DMS 273 (cell line): Measurements from ENCODE around the gene PARP1.
"Not testable (repeated sequence)": the region's sequence is repeated elsewhere in the genome, so short reads cannot be mapped to it uniquely, and the experiment has no call there.

Source experiments
- DNase-seq: peaks from one replicate; lab custom pipeline; 2025; ENCODE audit not compliant: unreplicated experiment; lab: John Stamatoyannopoulos, UW

Gene PARP1

DNA sequence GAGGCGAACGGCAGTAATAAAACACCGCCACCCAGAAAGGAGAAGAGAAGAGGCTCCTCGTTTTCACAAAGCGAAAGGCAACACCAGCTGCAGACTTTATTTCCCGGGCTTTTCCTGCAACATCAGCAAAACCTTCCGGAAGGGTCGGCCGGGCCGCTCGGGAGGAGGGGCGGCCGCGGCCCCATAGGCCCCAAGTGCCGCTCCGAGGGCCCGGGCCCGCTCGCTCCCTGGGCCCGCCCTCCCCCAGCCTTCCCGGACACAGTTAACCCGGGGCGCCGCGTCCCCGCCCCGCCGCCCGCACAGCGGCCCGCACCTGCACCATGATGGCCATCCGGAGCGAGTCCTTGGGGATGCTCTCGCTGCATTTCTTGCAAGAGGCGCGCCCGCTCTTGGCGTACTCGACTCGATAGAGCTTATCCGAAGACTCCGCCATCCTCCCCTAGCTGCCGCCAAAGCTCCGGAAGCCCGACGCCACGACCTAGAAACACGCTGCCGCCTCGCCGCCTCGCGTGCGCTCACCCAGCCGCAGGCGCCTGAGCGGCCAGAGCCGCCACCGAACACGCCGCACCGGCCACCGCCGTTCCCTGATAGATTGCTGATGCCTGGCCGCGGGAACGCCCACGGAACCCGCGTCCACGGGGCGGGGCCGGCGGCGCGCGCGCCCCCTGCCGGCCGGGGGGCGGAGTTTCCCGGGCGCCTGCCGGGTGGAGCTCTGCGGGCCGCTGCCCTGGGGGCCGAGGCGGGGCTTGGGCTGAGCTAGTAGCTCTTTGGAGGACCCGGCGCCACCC is at the start of gene PARP1:
Gene PARP1, minus strand, starts transcription at position 597 of the 788 bp plus-strand sequence. Its CDS starts 164 bp downstream, at position 433.
- DNase-seq = peak; percentile 96

DNA sequence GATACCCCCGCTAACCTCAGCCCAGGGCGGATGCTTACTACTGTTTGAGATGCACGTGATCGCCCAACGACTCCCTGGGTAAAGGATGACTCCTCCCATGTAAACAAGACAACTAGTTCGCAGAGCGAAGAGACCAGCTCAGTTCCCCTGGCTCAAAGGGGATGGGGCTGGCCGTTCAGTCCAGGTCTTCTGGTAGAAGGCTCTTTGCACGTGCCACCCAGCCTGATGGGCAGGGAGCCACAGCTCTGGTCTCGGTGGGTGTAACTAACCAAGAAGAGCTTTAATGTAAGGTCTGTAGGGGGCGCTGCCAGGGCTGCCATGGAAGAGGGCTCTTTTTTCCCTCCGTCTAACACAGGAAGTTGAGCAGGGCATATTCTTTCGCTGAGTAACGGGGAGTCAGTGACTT is 49.4 kb upstream of the PARP1 start:
- DNase-seq = peak; percentile 45

DNA sequence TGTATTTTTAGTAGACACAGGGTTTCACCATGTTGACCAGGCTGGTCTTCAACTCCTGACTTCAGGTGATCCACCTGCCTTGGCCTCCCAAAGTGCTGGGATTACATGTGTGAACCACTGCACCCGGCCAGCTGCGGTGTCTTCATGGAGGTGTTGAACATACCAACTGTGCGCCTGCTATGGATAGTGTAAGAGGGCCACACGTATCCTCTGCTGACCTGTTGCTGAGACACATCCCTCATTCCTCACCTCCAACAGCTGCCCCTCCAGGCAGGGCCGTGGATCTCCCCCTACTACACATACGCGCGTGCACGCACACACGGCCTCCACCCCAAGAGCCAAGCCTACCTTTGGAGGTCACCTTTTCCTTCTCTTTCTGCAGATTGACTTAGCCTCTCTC is 48.0 kb upstream of the PARP1 start:
- DNase-seq = no peak

DNA sequence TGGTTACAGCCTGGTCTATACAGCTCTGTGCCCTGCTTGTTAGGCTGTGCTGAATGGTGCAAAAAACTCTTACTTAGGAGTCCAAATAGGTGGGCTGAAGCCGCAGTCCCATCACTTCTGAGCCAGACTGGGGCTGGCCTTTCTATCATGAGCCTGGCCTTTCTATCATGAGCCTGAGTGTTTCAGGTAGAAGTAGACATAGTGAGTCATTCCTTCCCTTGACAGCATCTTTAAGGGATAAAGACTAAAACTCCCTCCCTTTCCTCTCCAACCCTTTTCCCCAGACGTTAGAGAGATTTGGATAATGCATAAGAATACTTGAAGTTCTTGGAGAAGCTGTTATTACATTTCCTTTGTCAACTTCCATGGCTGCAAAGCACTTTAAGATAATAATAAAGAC is 46.5 kb upstream of the PARP1 start:
- no peak for DNase-seq

DNA sequence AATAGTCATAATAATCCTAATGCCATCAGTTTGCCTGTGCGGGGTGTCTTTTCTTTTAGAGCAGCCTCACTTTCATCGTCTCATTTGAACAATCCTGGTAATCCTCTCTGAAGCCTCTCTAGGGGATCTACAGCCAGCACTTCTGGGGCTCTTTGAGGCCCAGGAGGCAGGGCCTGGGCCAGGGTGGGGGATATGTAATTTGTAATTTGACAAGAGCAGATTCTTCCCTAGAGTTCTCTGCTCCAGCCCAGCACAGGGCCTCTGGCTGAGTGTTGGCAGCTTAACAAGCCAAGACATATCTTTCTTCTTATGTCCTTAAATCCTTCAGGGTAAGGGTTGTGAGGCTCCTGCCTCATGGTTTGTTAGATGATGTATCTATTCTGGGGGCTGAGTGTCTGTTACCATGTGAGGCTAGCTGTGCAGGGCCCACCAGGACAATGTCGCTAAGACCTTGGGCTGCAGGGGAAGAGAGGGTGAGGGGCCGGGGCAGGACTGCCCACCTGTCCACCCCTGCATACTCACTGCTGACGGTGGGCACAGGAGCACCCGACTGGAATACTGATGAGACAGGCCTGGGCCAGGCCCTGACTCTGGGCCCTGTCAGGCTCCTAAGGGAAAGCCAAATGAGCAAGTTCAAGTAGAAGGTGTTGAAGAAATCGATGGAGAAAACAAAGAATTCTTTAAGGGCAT is 45.3 kb upstream of the PARP1 start:
- DNase-seq = no peak

DNA sequence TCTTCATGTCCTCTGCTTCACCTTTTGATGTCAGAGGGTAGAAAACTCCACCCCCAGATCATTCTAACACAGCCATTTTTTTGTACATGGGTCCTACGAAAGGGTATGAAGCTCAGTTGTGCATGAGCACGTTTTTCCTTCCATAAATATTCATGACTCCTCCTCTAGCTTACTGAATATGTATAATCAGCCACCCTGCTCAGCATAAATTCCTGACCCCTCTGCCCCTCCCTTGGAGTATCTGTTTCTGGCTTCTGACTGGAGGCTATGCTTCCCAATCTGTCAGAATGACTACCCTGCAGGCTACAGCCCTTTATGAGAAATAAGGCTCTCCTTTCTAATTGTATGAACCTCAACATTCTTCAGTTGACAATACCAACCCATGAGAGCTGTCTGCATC is 42.8 kb upstream of the PARP1 start:
- DNase-seq = no peak

DNA sequence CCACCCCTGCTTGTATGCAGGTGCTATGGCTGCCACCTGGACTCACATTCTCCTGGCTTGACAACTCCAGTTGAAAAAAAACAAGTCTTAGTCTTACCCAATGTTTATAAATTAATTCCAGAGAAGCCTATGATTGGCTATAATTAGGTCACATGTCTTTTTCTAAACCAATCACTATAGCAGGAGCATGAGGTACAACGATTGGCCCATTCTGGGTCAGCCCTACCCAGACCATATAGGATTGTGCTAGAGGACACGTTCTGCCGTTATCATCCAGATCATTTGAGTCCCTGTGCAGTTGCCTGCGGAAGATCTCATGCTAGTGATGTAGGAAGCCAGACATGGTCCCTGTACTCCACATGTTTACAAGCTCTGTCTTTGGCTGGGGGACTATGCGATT is 41.9 kb upstream of the PARP1 start:
- DNase-seq = no peak

DNA sequence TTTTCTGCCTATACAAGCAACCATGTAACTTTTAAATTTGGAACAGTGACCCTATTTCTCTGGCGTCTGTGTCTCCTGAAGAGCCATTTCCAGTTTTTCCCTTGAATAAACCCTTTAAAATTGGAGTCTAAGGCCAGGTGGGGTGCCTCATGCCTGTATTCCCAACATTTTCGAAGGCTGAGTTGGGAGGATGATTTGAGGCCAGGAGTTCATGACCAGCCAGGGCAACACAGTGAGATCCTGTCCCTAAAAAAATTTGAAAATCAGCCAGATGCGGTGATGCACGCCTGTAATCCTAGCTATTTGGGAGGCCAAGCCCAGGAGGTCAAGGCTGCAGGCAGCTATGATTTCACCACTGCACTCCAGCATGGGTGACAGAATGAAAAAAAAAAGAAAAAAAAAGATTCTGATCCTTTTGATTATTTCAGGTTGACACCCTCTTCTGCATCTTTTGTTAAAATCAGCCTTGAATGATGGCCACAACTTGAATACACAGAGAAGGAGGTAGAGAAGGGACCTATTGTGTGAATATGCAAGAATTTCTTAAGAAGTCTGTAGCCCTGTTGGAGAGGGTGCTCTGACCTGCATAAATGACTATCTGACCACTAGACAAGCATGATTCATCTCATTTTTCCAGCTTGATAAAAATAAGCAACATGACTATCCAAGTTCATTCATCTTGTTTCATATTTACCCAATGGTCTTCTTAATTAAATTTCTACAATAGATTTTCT is 40.2 kb upstream of the PARP1 start:
- DNase-seq = no peak

DNA sequence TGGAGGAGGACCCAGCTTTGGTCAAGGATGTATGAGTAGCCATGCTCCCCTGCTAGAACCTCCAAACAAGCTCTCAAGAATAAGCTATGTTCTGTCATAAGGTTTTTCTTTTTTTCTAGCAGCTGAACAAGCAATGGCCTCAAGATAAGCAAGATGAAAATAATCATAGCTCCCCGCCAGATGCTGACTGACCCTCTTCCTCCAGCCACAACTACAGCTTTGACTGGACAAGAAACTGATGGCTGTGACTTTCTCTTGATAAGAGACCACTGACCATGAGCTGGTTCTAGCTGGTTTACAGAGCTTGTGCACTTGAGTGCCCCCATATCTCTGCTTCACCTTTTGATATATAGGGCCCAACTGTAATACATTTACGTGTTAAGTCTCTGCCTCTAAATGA is 38.2 kb upstream of the PARP1 start:
- DNase-seq = no peak

DNA sequence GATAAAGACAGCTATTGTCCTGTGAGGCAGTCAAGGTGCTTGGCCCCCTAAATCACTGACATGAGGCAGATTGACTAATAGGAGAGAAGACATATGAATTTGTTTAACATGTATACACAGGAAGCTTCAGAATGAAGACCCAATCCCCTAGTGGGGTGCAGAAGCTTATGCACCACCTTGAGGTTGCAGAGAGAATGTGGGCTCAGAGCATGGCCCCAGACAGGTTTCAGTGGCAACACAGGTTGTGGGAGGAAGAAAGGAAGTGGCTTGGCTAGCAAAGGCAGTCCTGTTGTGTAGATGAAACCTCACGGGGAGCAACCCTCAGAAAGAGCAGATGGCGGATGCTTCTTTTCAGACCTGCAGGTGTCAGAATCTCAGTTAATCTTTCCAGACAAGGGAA is 37.0 kb upstream of the PARP1 start:
- peak; percentile 18 for DNase-seq

DNA sequence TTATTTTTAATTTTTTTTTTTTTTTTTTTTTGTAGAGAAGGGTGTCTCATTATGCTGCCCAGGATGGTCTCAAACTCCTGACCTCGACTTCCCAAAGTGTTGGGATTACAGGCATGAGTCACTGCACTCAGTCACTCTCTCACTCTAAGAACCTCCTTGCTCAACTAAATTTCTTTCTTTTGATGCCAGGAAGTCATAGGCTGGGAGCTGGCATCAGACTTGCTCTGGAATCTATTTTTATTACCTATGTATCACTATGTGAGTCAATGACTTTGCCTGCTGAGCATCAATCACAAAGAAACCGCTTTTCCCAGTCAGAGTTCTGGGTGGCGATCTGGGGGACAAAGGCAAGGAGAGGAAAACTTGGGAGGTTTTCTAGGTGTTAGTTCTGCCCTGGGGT is 35.5 kb upstream of the PARP1 start:
- no peak for DNase-seq

DNA sequence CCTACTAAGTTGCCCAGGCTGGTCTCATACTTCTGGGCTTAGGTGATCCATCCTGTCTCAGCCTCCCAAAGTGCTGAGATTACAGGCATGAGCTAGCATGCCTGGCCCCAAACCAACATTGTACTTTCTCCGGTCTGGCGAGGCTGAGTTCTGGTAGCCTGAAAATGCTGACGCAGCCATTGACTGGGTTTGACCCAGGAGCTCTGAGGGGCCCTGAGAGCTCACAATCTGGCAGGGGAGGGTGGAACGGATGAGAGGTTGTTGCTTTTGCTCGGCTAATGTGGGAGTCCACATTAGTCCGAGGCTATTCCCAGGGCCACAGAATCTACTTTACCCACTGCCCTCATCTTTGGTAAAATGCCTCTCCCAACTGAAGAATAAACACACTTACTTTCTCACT is 35.1 kb upstream of the PARP1 start:
- DNase-seq = no peak

DNA sequence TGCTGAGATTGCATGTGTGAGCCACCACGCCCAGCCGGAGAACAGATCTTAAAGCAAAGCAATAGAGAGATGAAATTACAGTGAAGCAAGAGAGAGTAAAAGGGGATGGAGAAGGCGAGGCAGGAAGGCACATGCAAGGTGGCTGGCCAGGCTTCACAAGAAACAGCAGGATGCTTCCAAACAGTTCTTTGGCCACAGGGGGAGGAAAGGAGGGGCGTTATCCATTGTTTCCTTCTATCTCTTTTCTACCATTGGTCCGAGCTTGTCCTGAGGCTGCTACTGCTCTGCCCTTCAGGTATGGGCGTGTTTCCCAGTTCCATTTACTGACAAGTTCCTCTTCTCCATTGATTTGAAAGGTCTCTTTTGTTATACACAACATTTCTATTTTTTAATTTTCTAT is 33.7 kb upstream of the PARP1 start:
- no peak for DNase-seq

DNA sequence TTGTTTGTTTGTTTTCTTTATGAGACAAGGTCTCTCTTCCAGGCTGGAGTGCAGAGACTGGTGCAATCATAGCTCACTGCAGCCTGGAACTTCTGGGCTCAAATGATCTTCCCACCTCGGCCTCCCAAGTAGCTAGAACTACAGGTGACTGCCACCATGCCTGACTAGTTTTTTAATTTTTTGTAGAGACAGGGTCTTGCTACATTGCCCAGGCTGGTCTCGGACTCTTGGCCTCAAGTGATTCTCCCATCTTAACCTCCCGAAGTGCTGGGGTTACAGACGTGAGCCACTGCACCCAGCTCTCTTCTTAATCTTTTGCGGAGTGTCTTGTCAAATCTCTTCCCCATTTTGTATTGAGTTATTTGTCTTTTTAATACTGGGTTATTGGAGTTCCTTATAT is 32.6 kb upstream of the PARP1 start:
- DNase-seq = no peak

DNA sequence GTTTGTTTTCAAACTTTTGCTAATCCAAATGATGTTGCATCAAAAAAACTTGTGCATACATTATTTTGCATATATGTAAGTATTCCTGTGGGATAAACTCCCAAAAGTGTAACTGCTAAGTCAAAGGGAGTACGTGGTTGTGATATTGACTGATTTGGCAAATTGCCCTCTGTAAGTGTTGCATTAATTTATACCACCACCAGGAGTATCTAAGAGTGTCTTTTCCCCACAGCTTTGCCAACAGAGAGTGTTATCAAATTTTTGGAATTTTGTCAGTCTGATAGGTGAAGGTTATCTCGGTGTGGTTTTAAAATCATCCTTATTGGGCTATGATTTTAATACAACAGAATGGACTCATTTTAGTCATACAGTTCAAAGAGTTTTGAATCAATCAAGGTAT is 30.1 kb upstream of the PARP1 start:
- DNase-seq = peak; percentile 74

DNA sequence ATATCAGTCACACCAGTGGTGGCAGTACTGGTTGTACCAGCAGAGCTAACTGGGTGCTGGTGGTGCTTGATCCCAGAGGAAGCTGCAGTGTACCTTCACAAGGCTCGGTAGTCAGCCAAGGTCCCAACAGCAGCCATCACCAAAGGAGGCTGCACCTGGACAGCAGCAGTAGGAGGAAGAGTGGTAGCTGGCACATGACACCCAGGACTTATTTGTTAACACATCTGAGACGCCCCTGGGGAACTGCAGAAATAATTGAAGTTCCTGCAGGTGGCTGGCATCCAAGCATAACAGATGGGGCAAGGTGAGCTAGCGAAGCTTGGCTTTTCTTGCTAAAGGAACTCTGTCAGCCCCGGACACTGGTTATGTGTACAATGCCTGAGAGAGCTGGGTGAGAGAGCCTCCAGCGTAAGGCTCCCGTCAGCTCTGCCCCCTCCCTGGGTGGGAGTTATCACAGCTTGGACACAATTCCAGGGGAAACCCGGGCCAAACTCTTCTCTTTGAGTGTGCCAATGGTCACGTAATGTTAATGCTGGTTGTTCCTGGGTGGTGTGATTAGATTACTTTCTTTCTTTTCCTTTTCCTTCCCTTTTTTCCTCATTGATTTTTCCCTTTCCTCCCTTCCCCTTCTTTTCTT is 29.1 kb upstream of the PARP1 start:
- DNase-seq = peak; percentile 89

DNA sequence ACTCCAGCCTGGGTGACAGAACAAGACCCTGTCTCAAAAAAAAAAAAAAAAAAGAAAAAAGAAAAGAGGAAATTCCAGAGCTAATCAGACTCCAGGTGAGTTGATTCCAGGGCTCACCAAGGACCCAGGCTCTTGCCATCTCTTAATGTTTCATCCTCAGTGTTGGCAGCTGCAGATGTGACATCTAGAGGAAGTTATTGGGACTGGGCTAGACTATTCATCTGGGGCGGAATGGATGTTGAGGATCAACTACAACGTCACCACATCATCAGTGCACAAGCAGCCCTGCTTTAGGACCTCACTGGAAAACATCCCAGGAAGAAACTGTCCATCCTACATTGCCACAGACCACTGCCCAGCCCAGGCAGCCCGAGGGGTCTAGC is 28.6 kb upstream of the PARP1 start:
- DNase-seq = peak; percentile 36

DNA sequence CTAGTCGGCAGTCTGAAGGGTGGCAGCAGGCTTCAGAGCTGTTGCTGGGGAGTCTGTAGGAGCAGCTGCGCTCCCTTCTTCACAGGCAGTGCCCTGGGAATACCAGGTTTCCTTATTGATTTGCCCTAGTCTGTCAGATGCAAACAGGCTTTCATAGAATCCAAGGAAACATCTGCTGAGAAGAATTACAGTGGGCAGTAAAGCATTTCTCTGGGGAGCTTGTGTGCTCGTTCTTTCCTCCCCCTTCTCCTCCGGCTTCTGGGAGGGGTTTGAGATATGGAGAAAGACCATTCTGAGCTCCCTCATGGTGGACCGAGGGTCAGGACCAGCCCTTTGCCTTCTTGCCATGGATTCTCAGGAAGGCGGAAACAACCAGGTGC is 25.4 kb upstream of the PARP1 start:
- peak; percentile 74 for DNase-seq

DNA sequence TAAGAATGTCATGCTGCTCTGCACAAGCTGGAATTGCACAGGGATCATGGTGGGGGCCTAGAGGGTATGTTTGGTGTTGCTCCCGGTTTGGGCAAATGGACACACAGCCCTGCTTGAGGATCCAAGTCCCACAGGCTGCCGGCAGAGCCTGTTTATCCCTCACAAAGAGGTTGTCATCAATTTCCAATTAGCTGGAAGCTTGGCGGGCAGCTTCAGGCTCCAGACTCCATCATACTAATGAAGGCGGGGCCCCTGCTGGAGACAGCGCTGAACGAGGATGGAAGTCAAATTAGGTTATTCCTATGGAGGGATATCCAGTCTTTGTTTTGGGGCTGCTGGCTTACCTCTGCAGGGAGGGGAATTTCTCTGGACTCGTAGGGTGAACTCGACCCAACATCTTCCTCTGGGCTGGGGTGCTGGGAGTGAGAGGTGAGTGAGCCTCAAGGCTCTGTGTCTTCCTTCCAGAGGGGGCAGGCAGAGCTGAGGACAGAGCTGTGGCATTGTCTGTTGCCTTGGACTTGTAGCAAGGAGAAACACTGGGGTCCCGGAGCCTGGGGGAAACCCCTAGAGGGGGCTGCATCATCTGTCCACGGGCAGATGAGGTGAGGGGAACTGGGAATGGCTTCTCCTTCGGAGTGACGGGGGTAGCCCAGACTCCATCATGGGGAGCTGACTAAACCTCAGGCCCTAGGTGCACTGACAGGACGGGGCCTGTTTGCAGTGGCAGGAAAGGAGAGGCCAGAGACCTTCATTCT is 24.9 kb upstream of the PARP1 start:
- no peak for DNase-seq

DNA sequence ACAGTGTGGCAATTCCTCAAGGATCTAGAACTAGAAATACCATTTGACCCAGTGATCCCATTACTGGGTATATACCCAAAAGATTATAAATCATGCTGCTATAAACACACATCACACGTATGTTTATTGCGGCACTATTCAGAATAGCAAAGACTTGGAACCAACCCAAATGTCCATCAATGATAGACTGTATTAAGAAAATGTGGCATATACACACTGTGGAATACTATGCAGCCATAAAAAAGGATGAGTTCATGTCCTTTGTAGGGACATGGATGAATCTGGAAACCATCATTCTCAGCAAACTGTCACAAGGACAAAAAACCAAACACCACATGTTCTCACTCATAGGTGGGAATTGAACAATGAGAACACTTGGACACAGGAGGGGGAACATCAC is 24.0 kb upstream of the PARP1 start:
- DNase-seq = not testable (repeated sequence)
